Amygdala (tissue), 56 donors: ENCODE measurements around the gene MEIS2.

Source experiments
- DNase-seq, 56 donors: peaks; one replicate each; lab custom pipeline; 2025; lab: John Stamatoyannopoulos, UW

Gene MEIS2

DNA sequence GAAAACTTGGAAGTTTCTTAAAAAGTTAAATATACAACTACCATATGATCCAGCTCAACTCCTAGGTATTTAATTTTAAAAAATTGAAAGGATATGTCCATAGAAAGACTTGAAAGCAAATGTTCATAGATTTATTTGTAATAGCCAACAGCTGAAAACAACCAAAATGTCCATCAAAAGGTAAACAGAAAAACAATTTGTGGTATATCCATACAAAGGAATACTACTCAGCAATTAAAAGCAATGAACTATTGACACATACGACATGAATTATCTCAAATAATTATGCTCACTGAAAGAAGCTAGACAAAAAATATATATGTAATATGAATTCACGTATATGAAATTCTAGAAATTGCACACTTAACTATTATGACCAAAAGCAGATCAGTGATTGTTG lies 249.5 kb downstream of the MEIS2 start:
- no peak for DNase-seq

DNA sequence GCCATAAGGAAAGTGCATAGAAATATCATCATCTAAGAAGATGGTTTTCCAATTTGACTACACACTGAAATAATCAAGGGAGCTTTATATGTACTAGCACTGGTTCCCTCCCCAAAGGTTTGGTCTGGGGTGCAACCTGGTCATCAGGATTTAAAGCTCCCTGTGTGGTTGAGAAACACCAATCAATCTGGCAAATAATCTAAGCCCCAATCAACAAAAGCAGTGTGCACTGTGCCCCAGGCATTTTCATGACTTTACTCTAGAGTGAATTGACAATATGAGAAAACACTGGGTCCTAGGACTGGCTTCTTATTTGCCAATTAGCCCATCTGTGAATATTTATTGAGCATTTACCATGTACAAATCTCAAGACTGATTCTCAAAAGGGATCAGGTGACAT lies 255.1 kb downstream of the MEIS2 start:
- no peak for DNase-seq

DNA sequence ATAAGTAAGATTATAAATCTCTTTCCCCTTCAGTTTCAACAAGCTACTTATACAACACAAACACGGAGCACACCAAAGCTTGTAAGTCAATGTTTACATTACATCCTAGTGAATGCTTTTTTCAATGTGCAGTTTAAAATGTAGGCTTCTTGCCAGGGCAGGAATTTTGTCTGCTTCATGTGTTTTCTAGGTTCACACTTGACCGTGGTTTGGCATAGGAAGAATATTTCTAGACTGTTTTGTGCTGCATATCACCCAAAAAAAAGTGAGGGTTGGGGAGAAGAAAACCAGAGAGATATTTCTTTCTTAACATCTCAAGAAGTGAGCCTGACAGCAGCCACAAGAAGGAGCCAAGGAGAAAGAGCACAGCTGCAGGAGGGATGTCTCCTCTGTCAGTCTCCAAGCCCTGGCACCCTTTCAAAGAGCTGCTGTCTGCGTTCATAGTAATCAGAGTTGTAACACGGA lies 255.8 kb downstream of the MEIS2 start:
- no peak for DNase-seq

- no peak for DNase-seq
These were observed 256.5 kb downstream of the MEIS2 start for GRCh38 chr15:36843822-36844221.

DNA sequence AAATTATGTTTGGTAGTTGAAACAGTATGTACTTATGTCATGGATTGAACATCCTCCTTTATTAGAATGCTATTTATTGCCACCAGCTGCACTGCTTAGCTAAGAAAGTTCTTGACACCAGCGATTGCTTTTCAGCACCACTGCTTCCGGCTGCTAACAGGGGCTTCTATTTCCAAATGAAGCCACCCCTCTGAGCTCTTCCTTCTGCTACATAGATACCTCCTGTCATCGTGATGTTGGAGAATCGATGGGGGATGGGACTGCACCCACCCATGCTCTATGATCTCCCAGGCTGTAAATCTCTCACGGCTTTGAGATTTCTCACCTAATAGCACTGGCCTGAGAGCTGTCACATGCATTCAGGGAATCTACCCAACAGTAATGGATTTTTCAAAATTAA lies 259.2 kb downstream of the MEIS2 start:
- no peak for DNase-seq
